DMS53 treated with DMSO at 0.1 percent for 48 hours (cell line): ENCODE measurements around the gene CRAMP1.
A peak's percentile ranks its signal among the peaks of the same experiment; 100 is the strongest.

Experiments
- DNase-seq: peaks from one replicate; lab custom pipeline; 2025; ENCODE audit not compliant: unreplicated experiment; lab: John Stamatoyannopoulos, UW

The CRAMP1 gene, protein sequence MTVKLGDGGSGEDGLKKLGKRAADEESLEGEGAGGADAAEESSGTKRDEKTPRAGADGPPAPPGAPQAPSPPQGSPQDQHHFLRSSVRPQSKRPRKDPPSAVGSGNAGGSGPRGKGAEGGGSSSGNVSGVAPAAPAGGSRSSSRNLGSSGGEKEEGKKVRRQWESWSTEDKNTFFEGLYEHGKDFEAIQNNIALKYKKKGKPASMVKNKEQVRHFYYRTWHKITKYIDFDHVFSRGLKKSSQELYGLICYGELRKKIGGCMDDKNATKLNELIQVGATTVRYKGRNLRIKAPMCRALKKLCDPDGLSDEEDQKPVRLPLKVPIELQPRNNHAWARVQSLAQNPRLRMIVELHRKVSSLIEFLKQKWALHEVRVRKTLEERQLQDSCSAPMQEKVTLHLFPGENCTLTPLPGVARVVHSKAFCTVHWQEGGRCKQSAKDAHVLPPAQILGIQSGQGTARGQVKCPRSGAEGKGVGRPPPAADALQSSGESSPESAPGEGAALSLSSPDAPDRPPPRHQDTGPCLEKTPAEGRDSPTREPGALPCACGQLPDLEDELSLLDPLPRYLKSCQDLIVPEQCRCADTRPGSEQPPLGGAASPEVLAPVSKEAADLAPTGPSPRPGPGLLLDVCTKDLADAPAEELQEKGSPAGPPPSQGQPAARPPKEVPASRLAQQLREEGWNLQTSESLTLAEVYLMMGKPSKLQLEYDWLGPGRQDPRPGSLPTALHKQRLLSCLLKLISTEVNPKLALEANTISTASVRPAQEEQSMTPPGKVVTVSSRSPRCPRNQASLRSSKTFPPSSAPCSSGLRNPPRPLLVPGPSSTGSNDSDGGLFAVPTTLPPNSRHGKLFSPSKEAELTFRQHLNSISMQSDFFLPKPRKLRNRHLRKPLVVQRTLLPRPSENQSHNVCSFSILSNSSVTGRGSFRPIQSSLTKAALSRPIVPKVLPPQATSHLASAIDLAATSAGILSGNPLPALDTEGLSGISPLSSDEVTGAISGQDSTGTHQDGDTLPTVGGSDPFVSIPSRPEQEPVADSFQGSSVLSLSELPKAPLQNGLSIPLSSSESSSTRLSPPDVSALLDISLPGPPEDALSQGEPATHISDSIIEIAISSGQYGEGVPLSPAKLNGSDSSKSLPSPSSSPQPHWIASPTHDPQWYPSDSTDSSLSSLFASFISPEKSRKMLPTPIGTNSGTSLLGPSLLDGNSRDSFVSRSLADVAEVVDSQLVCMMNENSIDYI (N-terminal part only)

GRCh38 chr16:1612320-1613111, at the start of gene CRAMP1:
TSS of gene CRAMP1 (plus strand) at chr16:1612360. CDS start at chr16:1614640, 2,280 bp downstream.
- no peak for DNase-seq

GRCh38 chr16:1563786-1564185, 48.4 kb upstream of the CRAMP1 start:
- DNase-seq = no peak

- DNase-seq = no peak
These were observed 47.8 kb upstream of the CRAMP1 start for GRCh38 chr16:1564325-1564724.

DNA sequence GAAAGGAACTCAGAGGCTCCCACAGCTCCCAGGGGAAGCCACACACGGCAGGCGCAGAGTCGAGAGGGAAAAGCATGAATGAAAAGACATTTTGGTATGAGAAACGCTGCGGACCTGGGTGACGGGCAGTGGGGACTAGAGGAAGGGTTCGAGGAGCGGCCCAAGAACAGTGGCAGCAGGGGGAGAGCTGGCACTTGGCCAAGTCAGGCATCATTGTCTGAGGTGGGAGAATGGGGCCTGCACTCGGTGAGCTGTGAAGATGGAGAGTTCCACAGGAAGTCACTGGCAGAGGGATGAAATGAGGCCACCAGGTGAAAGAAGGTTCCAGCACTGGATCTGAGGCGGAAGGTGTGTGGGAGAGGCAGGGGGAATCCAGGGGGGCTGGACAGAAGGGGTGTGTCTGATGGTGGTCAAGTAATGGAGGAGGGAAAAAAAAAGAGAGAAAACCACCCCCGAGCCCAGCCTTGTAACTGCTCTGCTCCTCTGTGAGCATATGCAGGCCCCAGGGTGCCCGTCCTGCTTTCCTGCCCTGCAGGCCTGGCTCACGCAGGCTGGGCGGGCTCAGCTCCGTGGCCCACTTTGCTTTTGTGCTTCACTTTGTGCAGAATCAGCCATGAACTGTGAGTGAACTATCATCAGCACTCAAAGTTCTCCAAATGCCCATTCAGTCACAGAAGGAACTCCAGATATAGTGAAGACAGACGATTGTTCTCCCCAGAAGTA, 46.9 kb upstream of the CRAMP1 start:
- DNase-seq = no peak

GRCh38 chr16:1567988-1568387, 44.2 kb upstream of the CRAMP1 start:
- no peak for DNase-seq

GRCh38 chr16:1571012-1571671, 41.0 kb upstream of the CRAMP1 start:
- no peak for DNase-seq

GRCh38 chr16:1572673-1573072, 39.5 kb upstream of the CRAMP1 start:
- no peak for DNase-seq

DNA sequence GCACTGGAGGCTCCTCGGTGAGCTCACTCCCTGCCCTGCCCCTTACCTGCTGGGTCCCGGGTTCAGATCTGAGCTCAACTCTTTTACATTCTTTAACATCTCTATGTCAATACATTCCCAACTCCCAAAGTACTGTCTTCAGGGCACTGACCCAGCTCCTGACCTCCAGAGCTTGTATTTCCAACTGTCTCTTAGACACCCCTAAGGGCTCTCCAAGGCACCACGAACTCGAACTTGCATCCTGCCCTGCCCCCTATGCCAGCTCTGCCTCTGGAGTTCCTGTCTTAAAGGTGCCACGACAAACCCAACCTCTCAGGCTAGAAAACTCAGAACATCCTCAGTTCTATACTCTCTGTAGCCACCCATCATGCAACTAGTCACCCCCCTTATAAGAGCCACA, 38.9 kb upstream of the CRAMP1 start:
- no peak for DNase-seq

DNA sequence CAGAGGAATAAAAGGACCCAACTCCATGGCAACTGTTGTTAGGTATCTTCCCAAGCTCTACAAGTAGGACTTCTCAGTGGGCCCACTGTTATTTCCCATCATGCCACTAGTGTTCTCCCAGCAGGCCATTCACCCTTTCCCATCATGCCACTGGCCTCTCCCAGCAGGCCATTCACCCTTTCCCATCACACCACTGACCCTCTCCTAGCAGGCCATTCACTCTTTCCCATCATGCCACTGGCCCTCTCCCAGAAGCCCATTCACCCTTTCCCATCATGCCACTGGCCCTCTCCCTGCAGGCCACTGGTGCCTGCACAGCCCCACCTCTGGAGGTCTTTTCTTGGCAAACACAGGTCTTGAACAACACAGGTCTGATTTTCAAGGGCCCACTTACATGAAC, 36.6 kb upstream of the CRAMP1 start:
- no peak for DNase-seq

DNA sequence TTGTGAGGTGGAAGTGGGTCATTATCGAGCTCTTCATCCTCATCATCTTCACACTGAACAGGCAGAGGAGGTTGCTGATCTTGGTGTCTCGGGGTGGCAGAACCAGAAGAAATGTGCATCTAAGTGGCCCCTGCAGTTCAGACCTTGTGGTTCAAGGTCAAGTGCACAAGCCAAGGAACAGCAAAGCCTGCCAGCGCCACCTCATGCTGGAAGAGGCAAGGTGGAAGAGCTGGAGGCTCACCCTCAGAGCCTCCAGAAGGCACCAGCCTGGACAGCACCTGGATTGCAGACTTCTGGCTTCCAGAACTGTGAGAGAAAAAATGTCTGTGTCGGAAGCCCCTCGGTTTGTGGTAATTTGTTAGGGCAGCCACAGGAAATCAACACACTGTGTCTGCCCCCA, 32.9 kb upstream of the CRAMP1 start:
- DNase-seq = no peak

- DNase-seq = no peak
These were observed 31.9 kb upstream of the CRAMP1 start for GRCh38 chr16:1580256-1580655.

GRCh38 chr16:1580956-1581355, 31.2 kb upstream of the CRAMP1 start:
- no peak for DNase-seq

DNA sequence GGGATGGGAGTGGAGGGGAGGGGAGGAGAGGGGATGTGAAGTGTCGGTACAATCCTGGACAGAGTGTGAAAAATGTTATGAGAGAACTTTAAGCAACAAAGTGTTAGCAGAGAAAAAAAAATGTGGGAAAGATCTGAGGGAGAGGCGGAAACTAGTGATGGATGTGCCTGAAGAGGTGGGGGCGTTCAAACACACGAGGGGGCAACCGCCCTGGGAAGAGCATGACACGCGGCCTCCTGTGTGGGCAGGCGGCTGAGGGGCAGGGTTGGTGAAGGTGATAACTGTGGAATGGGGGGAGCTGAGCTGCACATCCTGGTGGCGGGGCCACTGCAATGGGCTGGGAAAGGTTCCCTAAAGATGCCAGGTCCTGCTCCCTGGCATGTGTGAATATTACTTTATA, 30.4 kb upstream of the CRAMP1 start:
- DNase-seq = no peak

GRCh38 chr16:1583180-1583579, 29.0 kb upstream of the CRAMP1 start:
- no peak for DNase-seq

DNA sequence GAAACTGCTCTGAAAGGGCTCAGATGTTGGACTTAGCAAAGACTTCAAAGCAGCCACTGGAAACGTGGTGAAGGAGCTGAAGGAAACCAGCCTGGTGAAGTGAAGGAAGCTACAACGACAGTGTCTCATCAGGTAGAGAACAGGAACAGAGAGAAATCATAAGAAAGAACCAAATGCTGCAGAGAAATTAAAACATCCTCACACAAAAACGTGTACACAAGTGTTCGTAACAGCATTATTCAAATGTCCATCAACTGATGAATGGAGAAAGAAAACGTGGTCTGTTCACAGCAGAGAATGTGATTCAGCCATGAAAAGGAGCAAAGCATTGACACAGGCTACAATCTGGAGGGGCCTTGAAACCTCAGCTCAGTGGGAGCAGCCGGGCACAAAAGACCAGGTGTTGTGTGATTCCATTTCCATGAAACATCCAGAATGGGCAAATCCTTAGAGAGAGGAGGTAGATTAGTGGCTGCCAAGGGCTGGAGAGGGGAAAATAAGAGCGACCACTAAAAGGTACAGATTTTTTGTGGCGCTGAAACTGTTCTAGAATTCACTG, 27.2 kb upstream of the CRAMP1 start:
- no peak for DNase-seq

DNA sequence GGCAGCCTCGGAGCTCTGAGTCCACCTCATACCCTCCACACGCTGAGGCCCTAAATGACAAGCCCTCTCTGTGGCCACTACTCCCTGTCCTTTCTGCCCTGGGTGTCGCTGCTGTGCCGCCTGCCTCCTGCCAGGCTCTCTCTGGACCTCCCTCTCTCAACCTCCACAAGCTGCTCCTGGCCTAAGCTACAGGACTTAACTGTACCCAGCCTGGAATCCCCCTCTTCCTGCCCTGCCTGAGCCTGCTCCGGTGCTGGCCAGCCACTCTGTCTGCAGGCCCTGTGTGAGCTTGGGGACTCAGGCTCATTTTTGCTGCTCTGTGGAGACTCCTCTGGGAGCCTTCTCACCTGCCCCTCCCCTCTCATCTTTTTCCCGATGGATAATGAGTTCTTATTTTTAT, 21.8 kb upstream of the CRAMP1 start:
- no peak for DNase-seq

- DNase-seq = no peak
These were observed 21.0 kb upstream of the CRAMP1 start for GRCh38 chr16:1590930-1591705.

GRCh38 chr16:1592446-1592845, 19.7 kb upstream of the CRAMP1 start:
- DNase-seq = peak; percentile 96
